ENCODE results near the gene OXER1.

OXER1 gene

GRCh38 chr2:42764096-42764495, at the start of gene OXER1:
Gene OXER1, minus strand, starts transcription at chr2:42764135. Its CDS starts 73 bp downstream, at chr2:42764062.
- no peak for DNase-seq

- DNase-seq, result peak in 1 of 2 experiments; percentile 41
Observed at GRCh38 chr2:42812899-42813479, 49.1 kb upstream of the OXER1 start.

GRCh38 chr2:42810971-42811811, 47.3 kb upstream of the OXER1 start:
- peak; percentile 58 to 67 for DNase-seq

- peak; percentile 91 to 96 for DNase-seq
Observed at GRCh38 chr2:42810121-42810970, 46.4 kb upstream of the OXER1 start.

GRCh38 chr2:42809819-42810120, 45.8 kb upstream of the OXER1 start:
- DNase-seq, result peak; percentile 72 to 84

GRCh38 chr2:42809131-42809818, 45.3 kb upstream of the OXER1 start:
- no peak for DNase-seq

GRCh38 chr2:42808301-42808700, 44.4 kb upstream of the OXER1 start:
- DNase-seq, result no peak

- DNase-seq, result no peak
Observed at GRCh38 chr2:42806786-42807185, 42.9 kb upstream of the OXER1 start.

GRCh38 chr2:42804891-42805290, 41.0 kb upstream of the OXER1 start:
- no peak for DNase-seq

- DNase-seq, result no peak
Observed at GRCh38 chr2:42804338-42804737, 40.4 kb upstream of the OXER1 start.

GRCh38 chr2:42802150-42802549, 38.2 kb upstream of the OXER1 start:
- DNase-seq, result no peak

- no peak for DNase-seq
Observed at GRCh38 chr2:42801381-42801780, 37.4 kb upstream of the OXER1 start.

- no peak for DNase-seq
Observed at GRCh38 chr2:42800981-42801380, 37.0 kb upstream of the OXER1 start.

GRCh38 chr2:42800461-42800962, 36.6 kb upstream of the OXER1 start:
- DNase-seq, result no peak

- peak; percentile 46 to 67 for DNase-seq
Observed at GRCh38 chr2:42799881-42800280, 35.9 kb upstream of the OXER1 start.

- DNase-seq, result no peak
Observed at GRCh38 chr2:42797281-42797680, 33.3 kb upstream of the OXER1 start.

GRCh38 chr2:42796427-42797248, 32.7 kb upstream of the OXER1 start:
- no peak for DNase-seq

- no peak for DNase-seq
Observed at GRCh38 chr2:42795841-42796301, 31.9 kb upstream of the OXER1 start.

- no peak for DNase-seq
Observed at GRCh38 chr2:42795275-42795674, 31.3 kb upstream of the OXER1 start.

- DNase-seq, result no peak
Observed at GRCh38 chr2:42794271-42795046, 30.5 kb upstream of the OXER1 start.
